Activated CD4-positive, alpha-beta T cell treated with anti-CD3 and anti-CD28 coated beads, Interleukin-2, amount 10 ng/mL, durations not matched to agents 7 days and 5 days (primary cell): ENCODE data around the gene IFIT2. TPM values are rescaled to one million over a fixed set of nuclear protein-coding genes. Genes with fewer than 3 reads are reported as not detected.
A peak's percentile ranks its signal among the peaks of the same experiment; 100 is the strongest.
"Not testable (repeated sequence)": the region's sequence is repeated elsewhere in the genome, so short reads cannot be mapped to it uniquely, and the experiment has no call there.

Experiments
- CTCF ChIA-PET: fragments of 350-600 bp; sonication (Branson Sonifier 250); formaldehyde crosslinking; loops from one replicate; lab custom pipeline; 2021; ENCODE audit warnings: antibody characterized with exemption; lab: Charles Lee
- POLR2A ChIA-PET: fragments of 350-600 bp; sonication (Branson Sonifier 250); formaldehyde crosslinking; loops from one replicate; lab custom pipeline; 2021; ENCODE audit warnings: antibody characterized with exemption; lab: Charles Lee
- DNase-seq: peaks from one replicate; pipeline ENCODE4 v3.0.0-alpha.2; 2020
- H3K27ac Mint-ChIP-seq: one replicate; pipeline ENCODE4 v1.8.0; 2021; ENCODE audit warnings: mild to moderate bottlenecking, moderate library complexity, mixed read lengths
- H3K27me3 Mint-ChIP-seq: one replicate; pipeline ENCODE4 v1.8.0; 2021; ENCODE audit warnings: mixed read lengths
- H3K36me3 Mint-ChIP-seq: one replicate; pipeline ENCODE4 v1.8.0; 2021; ENCODE audit warnings: low read depth, mixed read lengths
- H3K4me1 Mint-ChIP-seq: one replicate; pipeline ENCODE4 v1.8.0; 2021; ENCODE audit warnings: mixed read lengths
- H3K4me3 Mint-ChIP-seq: one replicate; pipeline ENCODE4 v1.8.0; 2021; ENCODE audit warnings: mild to moderate bottlenecking, moderate library complexity, mixed read lengths
- H3K9me3 Mint-ChIP-seq: one replicate; pipeline ENCODE4 v1.8.0; 2021; ENCODE audit warnings: mixed read lengths
- total RNA-seq, 2 experiments: library from RNA; stranded (reverse); gene quantifications; one replicate each; pipeline ENCODE4 v1.2.3, GENCODE V29; 2021

Gene IFIT2
- 10 to 100 TPM in 1 of 2 experiments, 1 to 10 TPM in 1; 9.9 to 10.2 TPM for total RNA-seq

DNA sequence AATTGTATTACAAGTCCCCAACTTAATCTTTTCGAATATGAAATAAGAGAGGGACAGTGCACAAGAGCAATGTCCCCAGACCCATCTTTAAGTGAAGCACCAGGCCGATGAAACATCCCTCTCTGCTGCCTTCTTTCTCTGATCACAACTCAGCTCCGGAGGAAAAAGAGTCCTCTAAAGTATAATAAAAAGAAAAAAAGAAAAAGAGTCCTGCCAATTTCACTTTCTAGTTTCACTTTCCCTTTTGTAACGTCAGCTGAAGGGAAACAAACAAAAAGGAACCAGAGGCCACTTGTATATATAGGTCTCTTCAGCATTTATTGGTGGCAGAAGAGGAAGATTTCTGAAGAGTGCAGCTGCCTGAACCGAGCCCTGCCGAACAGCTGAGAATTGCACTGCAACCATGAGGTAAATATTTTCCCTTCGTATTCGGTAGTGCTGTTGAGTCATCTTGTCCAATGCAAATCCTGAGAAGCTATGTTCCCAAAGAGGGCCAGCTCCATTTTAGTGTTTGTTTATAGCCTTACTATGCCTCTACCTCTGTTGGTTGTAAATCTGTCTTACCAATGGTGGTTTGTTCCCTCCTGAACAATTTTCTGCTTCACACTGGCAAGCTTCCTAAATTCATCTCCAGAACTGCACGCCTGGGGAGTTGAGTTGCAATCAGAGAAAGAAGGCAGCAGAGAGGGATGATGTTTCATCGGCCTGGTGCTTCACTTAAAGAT, at the start of gene IFIT2:
Gene IFIT2, plus strand, starts transcription at position 326 of the 725 bp plus-strand sequence. Its CDS starts 78 bp downstream, at position 404.
- peaks cover 11% of the 10 kb centered on the region for H3K9me3 Mint-ChIP-seq
- peak within 1 kb of the TSS; percentile 97 for H3K27ac Mint-ChIP-seq
- ChIA-PET POLR2A (interaction anchor here (0.6 to 1.3 kb wide), 8 partner anchors 26 to 111 kb away, joined by 3 to 5 read pairs (median 4); partner anchors contain the start of genes IFIT1 and IFIT3), CTCF (interaction anchor here (0.7 to 1.6 kb wide), 3 partner anchors 67 to 284 kb away, joined by 3 to 4 read pairs (median 3); no protein-coding TSS in a partner anchor)
- peaks cover 45% of the 10 kb centered on the region for H3K36me3 Mint-ChIP-seq
- H3K4me3 Mint-ChIP-seq, result peak within 1 kb of the TSS; percentile 95
- peaks cover 39% of the 10 kb centered on the region for H3K4me1 Mint-ChIP-seq
- DNase-seq, result peak; percentile 35
- H3K27me3 Mint-ChIP-seq, result peaks cover 2% of the 10 kb centered on the region

- no peak for DNase-seq
- CTCF ChIA-PET, result interaction anchor here (1.0 to 1.4 kb wide), 4 partner anchors 10 to 311 kb away, joined by 3 to 7 read pairs (median 4); no protein-coding TSS in a partner anchor
- Mint-ChIP-seq H3K36me3 (peaks cover 19% of the 10 kb centered on the region), H3K9me3 (peaks cover 21% of the 10 kb centered on the region), H3K4me1 (peaks cover 27% of the 10 kb centered on the region), H3K4me3 (no peak overlapping the region), H3K27me3 (peaks cover 4% of the 10 kb centered on the region), H3K27ac (peak overlapping the region; percentile 63)
- POLR2A ChIA-PET, result no interaction called here
Observed at GRCh38 chr10:89252225-89252585, 49.6 kb upstream of the IFIT2 start.

- Mint-ChIP-seq H3K4me1 (peaks cover 16% of the 10 kb centered on the region), H3K27me3 (peaks cover 16% of the 10 kb centered on the region), H3K9me3 (peaks cover 21% of the 10 kb centered on the region), H3K36me3 (peaks cover 17% of the 10 kb centered on the region)
- H3K27ac Mint-ChIP-seq, H3K4me3 Mint-ChIP-seq, DNase-seq, POLR2A ChIA-PET: not testable (repeated sequence)
- CTCF ChIA-PET, result interaction anchor here (0.9 to 1.1 kb wide), 2 partner anchors 9 to 310 kb away, joined by 3 read pairs; no protein-coding TSS in a partner anchor
Observed at GRCh38 chr10:89255091-89255579, 46.7 kb upstream of the IFIT2 start.

DNA sequence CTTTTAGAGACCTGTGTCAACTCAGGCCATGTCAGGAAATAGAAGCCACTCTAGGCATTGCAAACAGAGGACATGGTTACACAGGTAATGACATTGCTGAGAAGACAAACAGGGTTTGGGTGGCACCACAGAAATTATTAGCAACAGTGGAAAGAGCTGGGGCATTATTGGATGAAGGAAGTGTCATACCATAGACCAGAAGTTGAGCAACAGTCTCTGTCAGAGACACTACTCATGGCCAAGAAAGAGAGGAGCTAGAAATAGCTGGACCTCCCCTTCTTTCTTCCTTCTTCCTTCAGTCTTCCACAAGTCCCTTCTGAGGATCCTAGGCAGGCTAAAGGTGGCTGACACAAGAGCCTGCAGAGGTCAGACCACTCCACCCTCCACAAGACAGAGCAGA, 46.1 kb upstream of the IFIT2 start:
- Mint-ChIP-seq H3K4me3 (no peak overlapping the region), H3K4me1 (peaks cover 15% of the 10 kb centered on the region), H3K27me3 (peaks cover 16% of the 10 kb centered on the region), H3K9me3 (peaks cover 21% of the 10 kb centered on the region), H3K36me3 (peaks cover 17% of the 10 kb centered on the region), H3K27ac (no peak overlapping the region)
- ChIA-PET POLR2A (no interaction called here), CTCF (interaction anchor here (0.6 to 1.2 kb wide), 4 partner anchors 9 to 309 kb away, joined by 3 to 4 read pairs (median 3); no protein-coding TSS in a partner anchor)
- DNase-seq, result no peak

DNA sequence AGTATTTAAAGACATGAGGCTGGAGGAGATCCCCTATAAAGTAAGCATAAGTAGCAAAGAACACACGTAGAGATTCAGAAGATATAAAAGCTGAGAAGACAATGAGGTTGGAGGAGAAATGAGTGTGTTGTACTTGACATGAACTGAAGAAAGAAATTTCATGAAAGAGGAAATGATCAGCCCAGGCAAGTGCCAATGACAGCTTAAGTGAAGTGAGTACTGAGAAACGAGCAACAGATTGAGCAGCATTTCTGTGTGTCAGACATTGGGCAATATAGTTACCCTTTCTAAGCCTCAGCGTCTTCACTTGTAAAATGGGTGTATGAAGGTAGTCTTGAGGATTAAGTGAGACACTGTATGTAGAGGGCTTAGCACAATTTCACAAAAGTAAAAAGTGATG, 45.5 kb upstream of the IFIT2 start:
- ChIA-PET POLR2A (no interaction called here), CTCF (interaction anchor here (0.6 to 1.2 kb wide), 4 partner anchors 10 to 308 kb away, joined by 3 to 4 read pairs (median 3); no protein-coding TSS in a partner anchor)
- Mint-ChIP-seq H3K27me3 (peaks cover 16% of the 10 kb centered on the region), H3K27ac (no peak overlapping the region), H3K4me3 (no peak overlapping the region), H3K36me3 (peaks cover 17% of the 10 kb centered on the region), H3K9me3 (peaks cover 21% of the 10 kb centered on the region), H3K4me1 (peaks cover 11% of the 10 kb centered on the region)
- DNase-seq, result no peak

DNA sequence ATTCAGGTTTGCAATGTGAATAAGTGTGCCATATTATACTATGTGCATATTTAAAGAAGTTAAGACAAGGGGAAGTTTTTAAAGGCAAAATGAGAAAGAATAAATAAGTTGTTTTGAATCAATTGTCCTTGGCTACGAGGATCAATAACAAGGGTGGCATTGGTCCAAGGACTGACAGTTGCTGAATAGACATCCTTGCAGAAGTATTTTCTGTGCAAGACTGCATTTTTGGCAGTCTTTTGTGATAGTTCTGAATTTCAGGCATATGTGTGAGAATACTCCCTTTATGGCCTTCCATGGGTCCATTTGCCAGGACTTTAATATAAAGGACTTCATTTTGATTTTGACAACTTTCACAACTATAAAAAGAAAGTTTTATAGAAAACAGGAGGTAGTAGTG, 44.9 kb upstream of the IFIT2 start:
- DNase-seq, result no peak
- ChIA-PET POLR2A (no interaction called here), CTCF (interaction anchor here (1.2 kb wide), 1 partner anchor 16 kb away, joined by 4 read pairs; no protein-coding TSS in a partner anchor)
- Mint-ChIP-seq H3K9me3 (peaks cover 21% of the 10 kb centered on the region), H3K27ac (no peak overlapping the region), H3K27me3 (peaks cover 16% of the 10 kb centered on the region), H3K4me3 (no peak overlapping the region), H3K4me1 (peaks cover 11% of the 10 kb centered on the region), H3K36me3 (peaks cover 17% of the 10 kb centered on the region)

GRCh38 chr10:89257581-89257980, 44.3 kb upstream of the IFIT2 start:
- ChIA-PET CTCF (no interaction called here), POLR2A (no interaction called here)
- peaks cover 17% of the 10 kb centered on the region for H3K36me3 Mint-ChIP-seq
- H3K27ac Mint-ChIP-seq, result no peak overlapping the region
- peaks cover 21% of the 10 kb centered on the region for H3K9me3 Mint-ChIP-seq
- peaks cover 16% of the 10 kb centered on the region for H3K27me3 Mint-ChIP-seq
- no peak for DNase-seq
- H3K4me1 Mint-ChIP-seq, result peaks cover 9% of the 10 kb centered on the region
- no peak overlapping the region for H3K4me3 Mint-ChIP-seq

DNA sequence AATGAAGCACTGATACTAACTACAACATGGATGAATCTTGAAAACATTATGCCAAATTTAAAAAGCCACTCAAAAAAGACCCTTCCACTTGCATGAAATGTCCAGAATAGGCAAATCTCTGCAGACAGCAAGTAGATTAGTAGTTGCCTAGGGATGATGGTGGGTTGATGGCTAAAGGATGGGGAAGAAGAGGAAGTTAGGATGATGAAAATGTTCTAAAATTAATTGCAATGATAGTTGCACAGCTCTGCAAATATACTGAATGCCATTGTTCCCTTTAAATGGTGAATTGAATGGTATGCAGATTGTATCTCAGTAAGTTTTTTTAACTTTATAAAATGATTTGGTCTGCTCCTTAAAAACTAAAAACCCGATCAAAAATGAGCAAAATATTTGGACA, 43.0 kb upstream of the IFIT2 start:
- Mint-ChIP-seq H3K4me3 (no peak overlapping the region), H3K4me1 (peaks cover 9% of the 10 kb centered on the region), H3K27me3 (peaks cover 16% of the 10 kb centered on the region), H3K36me3 (peaks cover 10% of the 10 kb centered on the region), H3K9me3 (peaks cover 11% of the 10 kb centered on the region), H3K27ac (no peak overlapping the region)
- ChIA-PET POLR2A (no interaction called here), CTCF (no interaction called here)
- DNase-seq, result no peak

- ChIA-PET CTCF (interaction anchor here (0.6 to 0.8 kb wide), 3 partner anchors 11 to 1491 kb away, joined by 3 read pairs; partner anchors contain the start of gene LIPA), POLR2A (no interaction called here)
- peaks cover 6% of the 10 kb centered on the region for H3K4me1 Mint-ChIP-seq
- no peaks in the 10 kb centered on the region for H3K36me3 Mint-ChIP-seq
- H3K4me3 Mint-ChIP-seq, result no peak overlapping the region
- no peak overlapping the region for H3K27ac Mint-ChIP-seq
- H3K27me3 Mint-ChIP-seq, result peaks cover 18% of the 10 kb centered on the region
- no peak for DNase-seq
- peaks cover 5% of the 10 kb centered on the region for H3K9me3 Mint-ChIP-seq
Observed at GRCh38 chr10:89262086-89263051, 39.5 kb upstream of the IFIT2 start.

DNA sequence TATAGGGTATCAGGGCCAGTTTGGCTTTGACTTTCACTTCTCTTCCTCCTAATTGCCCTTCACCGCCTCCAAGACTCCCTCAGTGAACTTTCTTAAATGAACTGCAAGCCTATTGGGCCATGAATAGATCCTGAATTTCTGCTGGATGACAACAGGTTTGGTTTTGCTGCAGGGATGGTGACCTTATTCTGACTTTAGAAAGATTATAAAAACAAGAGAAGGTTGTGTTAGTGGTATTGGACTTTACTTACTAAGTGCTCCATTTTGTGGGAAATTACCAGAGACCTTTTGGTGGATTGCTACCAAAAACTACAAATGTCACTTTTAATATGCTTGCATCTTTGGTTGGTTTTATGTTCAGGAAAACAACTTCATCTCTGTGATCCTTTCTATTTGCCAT, 38.8 kb upstream of the IFIT2 start:
- Mint-ChIP-seq H3K27ac (no peak overlapping the region), H3K9me3 (peaks cover 5% of the 10 kb centered on the region), H3K27me3 (peaks cover 15% of the 10 kb centered on the region), H3K4me1 (peaks cover 6% of the 10 kb centered on the region), H3K36me3 (no peaks in the 10 kb centered on the region), H3K4me3 (no peak overlapping the region)
- CTCF ChIA-PET, result interaction anchor here (1.3 kb wide), 1 partner anchor 16 kb away, joined by 3 read pairs; no protein-coding TSS in a partner anchor
- POLR2A ChIA-PET, result no interaction called here
- DNase-seq, result no peak

DNA sequence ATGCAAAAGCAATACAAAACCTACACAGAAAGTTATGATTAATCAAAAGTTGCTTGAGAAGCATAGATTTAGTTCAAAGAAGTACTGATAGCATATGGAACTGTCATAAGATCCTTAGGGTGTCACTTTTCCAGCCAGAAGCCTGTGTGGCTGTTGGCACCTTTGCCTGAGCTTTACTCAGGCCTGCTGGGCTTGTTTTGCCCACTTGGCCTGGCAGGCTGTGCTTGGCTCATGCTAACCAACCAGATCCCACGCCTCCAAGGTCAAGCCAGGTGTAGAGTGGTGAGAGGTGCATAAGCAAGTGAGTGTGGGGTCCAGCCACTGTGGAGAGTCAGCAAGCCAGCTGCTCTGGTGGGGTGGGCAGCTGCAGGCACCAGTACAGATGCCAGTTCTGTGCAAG, 38.3 kb upstream of the IFIT2 start:
- ChIA-PET CTCF (interaction anchor here (1.3 kb wide), 1 partner anchor 17 kb away, joined by 3 read pairs; no protein-coding TSS in a partner anchor), POLR2A (no interaction called here)
- DNase-seq, result no peak
- Mint-ChIP-seq H3K36me3 (no peaks in the 10 kb centered on the region), H3K4me1 (peaks cover 6% of the 10 kb centered on the region), H3K27ac (no peak overlapping the region), H3K4me3 (no peak overlapping the region), H3K9me3 (peaks cover 5% of the 10 kb centered on the region), H3K27me3 (peaks cover 14% of the 10 kb centered on the region)

DNA sequence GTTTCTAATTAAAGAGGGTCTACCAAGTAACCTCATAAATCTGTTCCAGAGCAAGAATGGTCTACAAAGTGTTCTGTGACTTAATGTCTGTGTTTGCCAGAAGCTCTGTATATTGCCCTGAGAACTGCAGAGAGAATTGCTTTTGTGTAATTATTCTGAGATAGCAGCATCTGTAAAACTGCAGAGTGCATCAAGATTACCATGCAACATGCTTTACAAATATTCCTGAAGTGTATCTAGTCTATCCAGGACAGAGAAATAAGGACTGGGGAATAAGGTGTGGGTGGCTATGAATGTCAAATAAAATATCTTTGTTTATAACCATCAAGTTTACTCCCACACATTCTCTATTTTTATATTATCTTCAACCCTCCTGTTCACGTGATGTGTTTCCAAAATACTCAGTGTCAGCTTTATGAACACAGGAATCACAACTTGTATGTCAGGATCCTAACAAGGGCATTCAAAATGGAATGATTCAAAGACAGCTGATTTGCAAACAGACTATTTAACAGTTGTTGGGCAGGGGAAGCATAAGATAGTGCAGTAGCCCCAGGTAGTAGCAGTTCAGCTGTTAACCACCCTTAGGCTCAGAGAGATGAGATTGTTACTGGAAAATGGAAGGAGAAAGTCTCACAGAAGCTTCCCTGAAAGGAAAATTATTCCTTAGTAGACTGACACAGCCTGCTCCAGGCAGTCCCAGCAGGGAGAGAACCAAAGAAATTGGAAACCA, 35.0 kb upstream of the IFIT2 start:
- DNase-seq, result no peak
- H3K27ac Mint-ChIP-seq, result no peak overlapping the region
- H3K4me1 Mint-ChIP-seq, result no peaks in the 10 kb centered on the region
- H3K4me3 Mint-ChIP-seq, result no peak overlapping the region
- CTCF ChIA-PET, result no interaction called here
- H3K9me3 Mint-ChIP-seq, result peaks cover 5% of the 10 kb centered on the region
- H3K27me3 Mint-ChIP-seq, result peaks cover 7% of the 10 kb centered on the region
- H3K36me3 Mint-ChIP-seq, result no peaks in the 10 kb centered on the region
- POLR2A ChIA-PET, result no interaction called here
